Ovary (tissue), 9 donors: ENCODE data around the gene USF1. TPM values are rescaled to one million over a fixed set of nuclear protein-coding genes. Genes with fewer than 3 reads are reported as not detected.

Source experiments
- DNase-seq, 5 donors: peaks; one replicate each; pipeline ENCODE4 v3.0.0-alpha.2; 2019 to 2020
- H3K27ac ChIP-seq, 2 donors: fragments of 200-600 bp; one replicate each; pipeline versions ENCODE4 v1.5.1 to v1.8.0; 2019 to 2022
- H3K27me3 ChIP-seq: fragments of 200-600 bp; one replicate; pipeline ENCODE4 v1.8.0; 2022
- H3K36me3 ChIP-seq: fragments of 200-600 bp; sonication (generic); one replicate; pipeline ENCODE4 v1.5.1; 2019
- H3K4me1 ChIP-seq: one replicate; pipeline ENCODE4 v1.8.1; 2013; ENCODE audit warnings: mild to moderate bottlenecking, moderate library complexity; ENCODE audit not compliant: insufficient read depth
- H3K4me3 ChIP-seq: fragments of 200-600 bp; sonication (generic); one replicate; pipeline ENCODE4 v1.5.1; 2017
- H3K9me3 ChIP-seq, 2 donors: fragments of 200-600 bp in 1 of 2; sonication (generic) in 1 of 2; one replicate each; pipeline versions ENCODE4 v1.5.1 to v1.8.1; 2013 to 2019; ENCODE audit warnings: mild to moderate bottlenecking in 1 of 2, moderate library complexity in 1 of 2
- CTCF ChIP-seq, 3 donors: fragments of 450-650 bp in 2 of 3; fragments of 200-600 bp in 1 of 3; IDR thresholded peaks; one replicate each; pipeline versions ENCODE4 v1.5.1 to v1.8.0; 2016 to 2022; ENCODE audit warnings: antibody characterized with exemption in 3 of 3, mild to moderate bottlenecking in 1 of 3
- EP300 ChIP-seq: sonication (generic); formaldehyde crosslinking; IDR thresholded peaks from one replicate; pipeline ENCODE4 v1.6.1; 2017; ENCODE audit warnings: antibody characterized with exemption
- POLR2A ChIP-seq: fragments of 450-650 bp; IDR thresholded peaks from one replicate; pipeline ENCODE4 v1.6.1; 2017; ENCODE audit warnings: antibody characterized with exemption, mild to moderate bottlenecking, moderate library complexity
- WGBS, 3 donors: extraction: QIAGEN DNeasy Blood & Tissue Kit in 1 of 3; methylation state at CpG; one replicate each; pipeline versions ENCODE4 v1.1.5 to v1.1.7; 2013 to 2017; 5-methylcytosine and 5-hydroxymethylcytosine counted together
- intact Hi-C, 4 donors: fragments of 100-400 bp; cut with DNase I; formaldehyde crosslinking; loops; one replicate each; pipeline versions ENCODE4 v1.11.0 to v1.15.1; 2022 to 2023
- polyA plus RNA-seq, 2 donors: library from polyadenylated mRNA; stranded (reverse); fragments of 200-250 nt in 1 of 2; fragments of 350-450 nt in 1 of 2; fragmentation: Illumina TruSeq in 1 of 2; extraction: RNeasy Lipid Tissue Mini Kit (QIAGEN cat#74804) in 1 of 2; gene quantifications; one replicate each; pipeline ENCODE4 v1.2.3, GENCODE V29; 2013 to 2014
- total RNA-seq, 7 donors: library from RNA; depleted of rRNA in 2 of 7; stranded (reverse); fragments of >200 nt in 2 of 7; fragmentation: NEBNext Ultra II Directional in 3 of 7; extraction: Animal tissue kit (Norgen Biotek cat#: 25700) in 3 of 7; gene quantifications; one replicate each; pipeline versions ENCODE4 v1.1.0 to v1.2.4, GENCODE V29; 2016 to 2023
- donor health status: DM: no; HTN: no; CAD: no; lungs with moderate emphysema.
- donor health status: DM: no; HTN: no; CAD: no.
- donor health status: Bipolar disorder and iron deficiency.
- donor health status: DM: yes; HTN: yes; CAD: no.
- donor health status: DM: no; HTN: no; CAD: no.
- donor health status: DM: yes; HTN: yes; CAD: no.

Gene USF1
- total and polyA plus RNA-seq, 9 donors = 28.1 to 54.8 (median 44.0) TPM

GRCh38 chr1:161071886-161072371, 26.2 kb upstream of the USF1 start:
- no peaks in the 10 kb centered on the region for H3K4me1 ChIP-seq
- 71 to 78% (median 73%) methylated on average over 9 of the region's 9 CpGs for WGBS, 3 donors
- intact Hi-C loops = no loop called here

GRCh38 chr1:161070761-161071160, 25.0 kb upstream of the USF1 start:
- Histone ChIP-seq H3K4me1 (no peaks in the 10 kb centered on the region), H3K27me3 (no peaks in the 10 kb centered on the region), H3K36me3 (no peaks in the 10 kb centered on the region), H3K27ac (no peak overlapping the region), H3K9me3 (no peaks in the 10 kb centered on the region), H3K4me3 (no peak overlapping the region)
- 87 to 95% (median 92%) methylated on average over 4 of the region's 4 CpGs for WGBS, 3 donors
- intact Hi-C loops = no loop called here
- TF ChIP-seq CTCF (IDR thresholded peaks at IDR 0.05) (no peak), POLR2A (no peak), EP300 (no peak)
- no peak for DNase-seq

More at GRCh38 chr1:161071886-161072371, 26.2 kb upstream of the USF1 start:
- no peaks in the 10 kb centered on the region for H3K27me3 ChIP-seq
- no peak for DNase-seq
- TF ChIP-seq CTCF (IDR thresholded peaks at IDR 0.05) (no peak), POLR2A (no peak), EP300 (no peak)
- H3K36me3 ChIP-seq = no peaks in the 10 kb centered on the region
- H3K27ac ChIP-seq = no peak overlapping the region
- no peak overlapping the region for H3K4me3 ChIP-seq
- H3K9me3 ChIP-seq = no peaks in the 10 kb centered on the region

GRCh38 chr1:161069731-161070270, 24.0 kb upstream of the USF1 start, which contains the start of gene ARHGAP30:
Gene ARHGAP30 (minus strand): TSS chr1:161069891. CDS start chr1:161069624, 267 bp downstream.
- no peak for TF ChIP-seq EP300
- no peak for TF ChIP-seq CTCF (IDR thresholded peaks at IDR 0.05)
- 75 to 87% (median 77%) methylated on average over 9 of the region's 9 CpGs for WGBS, 3 donors
- H3K27ac ChIP-seq = no peak within 1 kb of the TSS
- no peak for DNase-seq
- H3K36me3 ChIP-seq = no peaks in the 10 kb centered on the region
- H3K27me3 ChIP-seq = no peaks in the 10 kb centered on the region
- H3K4me3 ChIP-seq = no peak within 1 kb of the TSS
- intact Hi-C loops = no loop called here
- no peaks in the 10 kb centered on the region for H3K9me3 ChIP-seq
- H3K4me1 ChIP-seq = no peaks in the 10 kb centered on the region

GRCh38 chr1:161069241-161069640, 23.5 kb upstream of the USF1 start:
- no peaks in the 10 kb centered on the region for H3K27me3 ChIP-seq
- H3K27ac ChIP-seq = no peak overlapping the region
- WGBS, 3 donors = 77 to 85% (median 84%) methylated on average over 9 of the region's 9 CpGs
- TF ChIP-seq CTCF (IDR thresholded peaks at IDR 0.05) (no peak), POLR2A (no peak), EP300 (no peak)
- intact Hi-C loops = no loop called here
- no peaks in the 10 kb centered on the region for H3K36me3 ChIP-seq
- no peaks in the 10 kb centered on the region for H3K9me3 ChIP-seq
- no peaks in the 10 kb centered on the region for H3K4me1 ChIP-seq
- H3K4me3 ChIP-seq = no peak overlapping the region
- DNase-seq = no peak
